HCT116 (cell line): ENCODE results near the gene MYLK3.

Experiments used
- CTCF ChIP-seq, 3 experiments: fragments of 200-600 bp in 1 of 3; sonication (generic) in 1 of 3; IDR thresholded peaks in 2 of 3; conservative IDR thresholded peaks in 1 of 3; 2 replicates each; pipeline ENCODE4 v1.5.1; 2012 to 2017; ENCODE audit warnings: low read depth in 2 of 3, low read length in 2 of 3, antibody characterized with exemption in 1 of 3, borderline replicate concordance in 1 of 3, control low read depth in 1 of 3, mild to moderate bottlenecking in 1 of 3, mixed read lengths in 1 of 3, mixed run types in 1 of 3, moderate library complexity in 1 of 3; ENCODE audit not compliant: insufficient read depth in 1 of 3
- FOSL1 ChIP-seq: IDR thresholded peaks from 2 replicates; pipeline ENCODE4 v1.6.1; 2012; ENCODE audit warnings: low read depth
- POLR2AphosphoS5 ChIP-seq: IDR thresholded peaks from 2 replicates; pipeline ENCODE4 v1.6.1; 2011; ENCODE audit warnings: mild to moderate bottlenecking, low read depth, low read length, moderate library complexity
- SP1 ChIP-seq: IDR thresholded peaks from 2 replicates; pipeline ENCODE4 v1.6.1; 2012; ENCODE audit warnings: low read depth
- TCF7L2 ChIP-seq: IDR thresholded peaks from 2 replicates; pipeline ENCODE4 v1.7.0; 2011; ENCODE audit warnings: borderline replicate concordance, inconsistent platforms; ENCODE audit not compliant: insufficient read depth, insufficient read length; ENCODE audit errors: extremely low read depth
- TF ChIP-seq, protein P1 (sequence below): IDR thresholded peaks from 2 replicates; pipeline ENCODE4 v1.6.1; 2011; ENCODE audit warnings: mild to moderate bottlenecking, low read length, moderate library complexity; ENCODE audit not compliant: insufficient replicate concordance; ENCODE audit errors: extremely low read depth

GRCh38 chr16:46796764-46797269, 48.7 kb upstream of the MYLK3 start:
- no peak for TF ChIP-seq POLR2AphosphoS5
- no peak for TF ChIP-seq FOSL1
- TF ChIP-seq SP1, result no peak
- no peak for TF ChIP-seq CTCF (IDR thresholded peaks at IDR 0.05 in 2 of 3, conservative IDR thresholded peaks at IDR 0.05 in 1 of 3; ENCODE audit: borderline replicate concordance in 1 of 3, insufficient read depth in 1 of 3, low read depth in 2 of 3, low read length in 2 of 3)
- no peak for TF ChIP-seq TCF7L2
- TF ChIP-seq, protein P1, sequence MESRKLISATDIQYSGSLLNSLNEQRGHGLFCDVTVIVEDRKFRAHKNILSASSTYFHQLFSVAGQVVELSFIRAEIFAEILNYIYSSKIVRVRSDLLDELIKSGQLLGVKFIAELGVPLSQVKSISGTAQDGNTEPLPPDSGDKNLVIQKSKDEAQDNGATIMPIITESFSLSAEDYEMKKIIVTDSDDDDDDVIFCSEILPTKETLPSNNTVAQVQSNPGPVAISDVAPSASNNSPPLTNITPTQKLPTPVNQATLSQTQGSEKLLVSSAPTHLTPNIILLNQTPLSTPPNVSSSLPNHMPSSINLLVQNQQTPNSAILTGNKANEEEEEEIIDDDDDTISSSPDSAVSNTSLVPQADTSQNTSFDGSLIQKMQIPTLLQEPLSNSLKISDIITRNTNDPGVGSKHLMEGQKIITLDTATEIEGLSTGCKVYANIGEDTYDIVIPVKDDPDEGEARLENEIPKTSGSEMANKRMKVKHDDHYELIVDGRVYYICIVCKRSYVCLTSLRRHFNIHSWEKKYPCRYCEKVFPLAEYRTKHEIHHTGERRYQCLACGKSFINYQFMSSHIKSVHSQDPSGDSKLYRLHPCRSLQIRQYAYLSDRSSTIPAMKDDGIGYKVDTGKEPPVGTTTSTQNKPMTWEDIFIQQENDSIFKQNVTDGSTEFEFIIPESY, result no peak
